H9 (cell line): Measurements from ENCODE around the gene CHST15. TPM values are rescaled to one million over a fixed set of nuclear protein-coding genes. Genes with fewer than 3 reads are reported as not detected.

ENCODE experiments used
- DNase-seq: peaks from one replicate; pipeline ENCODE4 v3.0.0-alpha.2; 2017
- H2AFZ ChIP-seq: one replicate; pipeline ENCODE4 v1.6.1; 2013; ENCODE audit warnings: mild to moderate bottlenecking, low read length, control low read depth, moderate library complexity
- H2AK5ac ChIP-seq: 2 replicates; pipeline ENCODE4 v1.6.1; 2013; ENCODE audit warnings: low read length, control low read depth, mixed read lengths; ENCODE audit not compliant: insufficient read length
- H2BK120ac ChIP-seq: one replicate; pipeline ENCODE4 v1.6.1; 2013; ENCODE audit warnings: low read depth, mild to moderate bottlenecking, low read length, control low read depth, inconsistent platforms; ENCODE audit not compliant: poor library complexity, severe bottlenecking
- H2BK12ac ChIP-seq: 2 replicates; pipeline ENCODE4 v1.6.1; 2013; ENCODE audit warnings: low read length, control low read depth, mixed read lengths, low read depth; ENCODE audit not compliant: insufficient read length
- H2BK15ac ChIP-seq: 2 replicates; pipeline ENCODE4 v1.6.1; 2013; ENCODE audit warnings: low read depth, low read length, control low read depth
- H2BK20ac ChIP-seq: one replicate; pipeline ENCODE4 v1.6.1; 2013; ENCODE audit warnings: low read depth, mild to moderate bottlenecking, low read length, control low read depth, inconsistent platforms; ENCODE audit not compliant: poor library complexity, severe bottlenecking
- H2BK5ac ChIP-seq: 2 replicates; pipeline ENCODE4 v1.6.1; 2013; ENCODE audit warnings: low read length, control low read depth, mixed read lengths; ENCODE audit not compliant: insufficient read length
- H3K14ac ChIP-seq: 2 replicates; pipeline ENCODE4 v1.6.1; 2013; ENCODE audit warnings: low read length, control low read depth; ENCODE audit not compliant: insufficient read depth
- H3K18ac ChIP-seq: 2 replicates; pipeline ENCODE4 v1.6.1; 2013; ENCODE audit warnings: low read depth, mild to moderate bottlenecking, mixed read lengths, low read length, control low read depth; ENCODE audit not compliant: insufficient read length
- H3K23ac ChIP-seq: 2 replicates; pipeline ENCODE4 v1.6.1; 2013; ENCODE audit warnings: low read length, control low read depth, mixed read lengths, low read depth; ENCODE audit not compliant: insufficient read length
- H3K23me2 ChIP-seq: 2 replicates; pipeline ENCODE4 v1.6.1; 2013; ENCODE audit warnings: low read depth, mild to moderate bottlenecking, mixed read lengths, low read length, control low read depth; ENCODE audit not compliant: insufficient read length, poor library complexity, severe bottlenecking
- H3K27ac ChIP-seq: 2 replicates; pipeline ENCODE4 v1.5.1; 2013; ENCODE audit warnings: low read length, control low read depth, mixed read lengths, low read depth; ENCODE audit not compliant: insufficient read length
- H3K27me3 ChIP-seq: 2 replicates; pipeline ENCODE4 v1.6.1; 2013; ENCODE audit warnings: low read length, control low read depth, inconsistent platforms; ENCODE audit not compliant: insufficient read depth
- H3K4ac ChIP-seq: 2 replicates; pipeline ENCODE4 v1.6.1; 2013; ENCODE audit warnings: low read depth, mild to moderate bottlenecking, control low read depth, inconsistent platforms, low read length, moderate library complexity
- H3K4me1 ChIP-seq: 2 replicates; pipeline ENCODE4 v1.6.1; 2013; ENCODE audit warnings: low read length, control low read depth, inconsistent platforms; ENCODE audit not compliant: insufficient read depth
- H3K4me2 ChIP-seq: 2 replicates; pipeline ENCODE4 v1.6.1; 2013; ENCODE audit warnings: low read length, control low read depth, mixed read lengths; ENCODE audit not compliant: insufficient read length, insufficient read depth
- H3K56ac ChIP-seq: 2 replicates; pipeline ENCODE4 v1.6.1; 2013; ENCODE audit warnings: low read depth, mild to moderate bottlenecking, mixed read lengths, low read length, control low read depth; ENCODE audit not compliant: insufficient read length
- H3K79me1 ChIP-seq: 2 replicates; pipeline ENCODE4 v1.6.1; 2013; ENCODE audit warnings: low read depth, mild to moderate bottlenecking, moderate library complexity, low read length, control low read depth, inconsistent platforms; ENCODE audit not compliant: insufficient read depth, poor library complexity, severe bottlenecking
- H3K79me2 ChIP-seq: 2 replicates; pipeline ENCODE4 v1.6.1; 2013; ENCODE audit warnings: low read length, control low read depth, inconsistent platforms; ENCODE audit not compliant: insufficient read depth
- H3K9ac ChIP-seq: 2 replicates; pipeline ENCODE4 v1.6.1; 2013; ENCODE audit warnings: low read length, control low read depth, mixed read lengths; ENCODE audit not compliant: insufficient read length; ENCODE audit errors: extremely low read depth
- H3K9me3 ChIP-seq: one replicate; pipeline ENCODE4 v1.6.1; 2013; ENCODE audit warnings: low read depth, low read length, inconsistent platforms; ENCODE audit not compliant: control insufficient read depth
- H3T11ph ChIP-seq: one replicate; pipeline ENCODE4 v1.6.1; 2013; ENCODE audit warnings: mild to moderate bottlenecking, low read length, control low read depth, inconsistent platforms
- H4K20me1 ChIP-seq: one replicate; pipeline ENCODE4 v1.6.1; 2013; ENCODE audit not compliant: control insufficient read depth, insufficient read length, insufficient read depth
- H4K5ac ChIP-seq: 2 replicates; pipeline ENCODE4 v1.6.1; 2013; ENCODE audit warnings: low read depth, mild to moderate bottlenecking, mixed read lengths, low read length, control low read depth; ENCODE audit not compliant: insufficient read length
- H4K8ac ChIP-seq: replicated peaks from 2 replicates; pipeline ENCODE4 v1.6.1; 2013; ENCODE audit warnings: low read length, control low read depth, mixed read lengths, low read depth; ENCODE audit not compliant: insufficient read length
- H4K91ac ChIP-seq: 2 replicates; pipeline ENCODE4 v1.6.1; 2013; ENCODE audit warnings: low read depth, mild to moderate bottlenecking, moderate library complexity, mixed read lengths, low read length, control low read depth; ENCODE audit not compliant: insufficient read length
- H3K27ac Mint-ChIP-seq, 3 experiments: 2 replicates in 2 of 3; 3 replicates in 1 of 3; pipeline ENCODE4 v1.8.0; 2020 to 2021; ENCODE audit warnings: mixed read lengths in 3 of 3, mild to moderate bottlenecking in 1 of 3, moderate library complexity in 1 of 3
- H3K27me3 Mint-ChIP-seq: 2 replicates; pipeline ENCODE4 v1.8.0; 2021; ENCODE audit warnings: low read depth, mild to moderate bottlenecking, moderate library complexity, mixed read lengths
- H3K36me3 Mint-ChIP-seq, 3 experiments: 2 replicates in 2 of 3; 3 replicates in 1 of 3; pipeline ENCODE4 v1.8.0; 2020 to 2021; ENCODE audit warnings: low read depth in 3 of 3, mixed read lengths in 3 of 3; ENCODE audit not compliant: insufficient read depth in 1 of 3
- H3K4me1 Mint-ChIP-seq, 2 experiments: 2 replicates each; pipeline ENCODE4 v1.8.0; 2020; ENCODE audit warnings: mixed read lengths in 2 of 2
- H3K4me3 Mint-ChIP-seq, 2 experiments: 2 replicates in 1 of 2; 3 replicates in 1 of 2; pipeline ENCODE4 v1.8.0; 2020 to 2021; ENCODE audit warnings: mild to moderate bottlenecking in 2 of 2, mixed read lengths in 2 of 2, moderate library complexity in 1 of 2
- H3K9me3 Mint-ChIP-seq, 2 experiments: 2 replicates in 1 of 2; 3 replicates in 1 of 2; pipeline ENCODE4 v1.8.0; 2020; ENCODE audit warnings: mild to moderate bottlenecking in 2 of 2, mixed read lengths in 2 of 2, moderate library complexity in 1 of 2
- CTCF ChIP-seq: fragments of 200-600 bp; sonication (generic); conservative IDR thresholded peaks from 3 replicates; pipeline ENCODE4 v1.8.0; 2021; ENCODE audit warnings: antibody characterized with exemption, mild to moderate bottlenecking
- WGBS: extraction: QIAGEN DNeasy Blood & Tissue Kit; methylation state at CpG from one replicate; pipeline ENCODE4 v1.1.7; 2013; ENCODE audit warnings: missing lambda C conversion rate, low lambda C conversion rate, mixed read lengths; ENCODE audit not compliant: insufficient read length; ENCODE audit errors: extremely low coverage; 5-methylcytosine and 5-hydroxymethylcytosine counted together
- total RNA-seq: library from RNA; stranded (reverse); gene quantifications from 2 replicates; pipeline ENCODE4 v1.2.1, GENCODE V29; 2021

The CHST15 gene
- total RNA-seq, 1 experiment from 2014 or later, result 8.7 TPM

GRCh38 chr10:123997013-123997412, 96.4 kb downstream of the CHST15 start:
- Histone ChIP-seq H3K9ac (no peak overlapping the region), H4K20me1 (no peaks in the 10 kb centered on the region), H2BK5ac (no peak overlapping the region), H3K18ac (no peak overlapping the region), H3K4me1 (no peaks in the 10 kb centered on the region), H2AK5ac (no peak overlapping the region), H2BK15ac (no peak overlapping the region), H4K91ac (no peak overlapping the region), H3K79me1 (no peaks in the 10 kb centered on the region), H3K23ac (no peak overlapping the region), H3K4ac (no peak overlapping the region), H3K27ac (no peak overlapping the region), H2BK12ac (no peak overlapping the region), H3K56ac (no peak overlapping the region), H3K79me2 (no peaks in the 10 kb centered on the region), H3K23me2 (peaks cover 6% of the 10 kb centered on the region), H3K27me3 (no peaks in the 10 kb centered on the region; the same call in 1 of the 2 replicates), H3T11ph (no peak overlapping the region), H2BK120ac (no peak overlapping the region), H4K8ac (no peak overlapping the region), H2BK20ac (no peak overlapping the region), H3K14ac (no peak overlapping the region), H3K4me2 (no peak overlapping the region), H4K5ac (no peak overlapping the region), H2AFZ (no peak overlapping the region), H3K9me3 (no peaks in the 10 kb centered on the region)
- TF ChIP-seq CTCF, result no peak
- no peak for DNase-seq
- H3K9me3 Mint-ChIP-seq, result no peaks in the 10 kb centered on the region; a peak in 1 of 5 replicates
- WGBS, result no CpG with 5 or more reads among the region's 6 CpGs
- no peak overlapping the region for H3K4me3 Mint-ChIP-seq
- no peak overlapping the region for H3K27ac Mint-ChIP-seq
- peaks cover 29% of the 10 kb centered on the region for H3K27me3 Mint-ChIP-seq
- H3K4me1 Mint-ChIP-seq, result peaks cover 20 to 30% of the 10 kb centered on the region in 2 experiments
- H3K36me3 Mint-ChIP-seq, result no peaks in the 10 kb centered on the region; a peak in 1 of 7 replicates
